Pancreas (tissue), 10 donors: ENCODE results near the gene RFX8. TPM values are rescaled to one million over a fixed set of nuclear protein-coding genes. Genes with fewer than 3 reads are reported as not detected.
A peak's percentile ranks its signal among the peaks of the same experiment; 100 is the strongest.

Source experiments
- ATAC-seq, 4 donors: fragments of 200-7000 bp; cut with Tn5 transposase; one replicate each; pipeline versions ENCODE4 v1.8.0 to v1.9.1; 2020; ENCODE audit warnings: mild to moderate bottlenecking in 4 of 4, moderate library complexity in 4 of 4
- DNase-seq, 6 donors: peaks; one replicate each; pipeline ENCODE4 v3.0.0-alpha.2; 2020
- FAIRE-seq: peaks from 2 replicates; lab custom pipeline; 2012; peaks lifted over from hg19 to GRCh38; lab: Jason Lieb, UNC
- H3K27ac ChIP-seq, 4 donors: fragments of 200-600 bp; sonication (generic); 1 replicate in 3 of 4; 2 replicates in 1 of 4; pipeline versions ENCODE4 v1.5.0 to v1.8.0; 2020
- H3K27me3 ChIP-seq, 4 donors: fragments of 200-600 bp; one replicate each; pipeline ENCODE4 v1.8.0; 2021
- H3K36me3 ChIP-seq, 3 donors: fragments of 200-600 bp; sonication (generic) in 1 of 3; one replicate each; pipeline versions ENCODE4 v1.5.0 to v1.8.0; 2020 to 2021
- H3K4me1 ChIP-seq, 3 donors: fragments of 200-600 bp; one replicate each; pipeline ENCODE4 v1.8.0; 2021
- H3K4me3 ChIP-seq, 4 donors: fragments of 200-600 bp; sonication (generic) in 2 of 4; one replicate each; pipeline versions ENCODE4 v1.5.0 to v1.8.0; 2020 to 2021
- H3K9me3 ChIP-seq, 4 donors: fragments of 200-600 bp; one replicate each; pipeline ENCODE4 v1.8.0; 2021
- CTCF ChIP-seq, 4 donors: fragments of 200-600 bp; sonication (generic) in 3 of 4; IDR thresholded peaks; one replicate each; pipeline versions ENCODE4 v1.5.0 to v1.8.0; 2021; ENCODE audit warnings: antibody characterized with exemption in 4 of 4
- WGBS, 2 donors: extraction: QIAGEN DNeasy Blood & Tissue Kit; methylation state at CpG; one replicate each; pipeline ENCODE4 v1.1.7; 2013; 5-methylcytosine and 5-hydroxymethylcytosine counted together
- intact Hi-C, 3 donors: fragments of 100-400 bp; cut with DNase I; formaldehyde crosslinking; loops; one replicate each; pipeline versions ENCODE4 v1.11.1 to v1.14.2; 2022
- polyA plus RNA-seq, 2 donors: library from polyadenylated mRNA; stranded (reverse); fragments of 200-250 nt; gene quantifications; one replicate each; pipeline ENCODE4 v1.2.3, GENCODE V29; 2013
- total RNA-seq, 6 donors: library from RNA; stranded (reverse); fragmentation: NEBNext Ultra II Directional in 4 of 6; extraction: Animal tissue kit (Norgen Biotek cat#: 25700) in 4 of 6; gene quantifications; one replicate each; pipeline versions ENCODE4 v1.2.1 to v1.2.4, GENCODE V29; 2021 to 2023
- donor health status: healthy with polysubstance abuse.
- donor health status: DM: no; HTN: no; CAD: no; lungs with moderate emphysema.
- donor health status: DM: no; HTN: no; CAD: no.
- donor health status: control.
- donor health status: control.
- donor health status: Bipolar disorder and iron deficiency.
- donor health status: DM: yes; HTN: yes; CAD: no.
- donor health status: DM: no; HTN: no; CAD: no.
- donor health status: DM: no; HTN: no; CAD: no.
- donor health status: DM: yes; HTN: yes; CAD: no.

Gene RFX8
- total and polyA plus RNA-seq, 8 donors: 0.15 to 0.52 (median 0.34) TPM; not detected in 4

GRCh38 chr2:101476605-101477208 is 1.8 kb upstream of the RFX8 start:
- Histone ChIP-seq H3K9me3 (no peaks in the 10 kb centered on the region), H3K27ac (no peak overlapping the region), H3K36me3 (no peaks in the 10 kb centered on the region), H3K4me3 (no peak overlapping the region), H3K4me1 (peaks cover 0 to 4% (median 0%) of the 10 kb centered on the region in 3 donors), H3K27me3 (no peaks in the 10 kb centered on the region)
- WGBS, 2 donors: 85 to 87% methylated on average over 8 of the region's 8 CpGs
- no peak for FAIRE-seq
- no peak for DNase-seq
- no peak for ATAC-seq
- intact Hi-C loops: no loop called here
- TF ChIP-seq CTCF (IDR thresholded peaks at IDR 0.05): no peak

GRCh38 chr2:101473911-101474701 is 806 bp downstream of the RFX8 start:
- DNase-seq: peak in 5 of 6 donors; percentile 13 to 70 (median 29)
- intact Hi-C loops: no loop called here
- Histone ChIP-seq H3K9me3 (no peaks in the 10 kb centered on the region), H3K4me1 (peaks cover 0 to 4% (median 0%) of the 10 kb centered on the region in 3 donors), H3K27ac (peak overlapping the region in 2 of 4 donors; percentile 10 to 50), H3K36me3 (no peaks in the 10 kb centered on the region), H3K27me3 (no peaks in the 10 kb centered on the region), H3K4me3 (peak overlapping the region; percentile 5 to 57 (median 25))
- FAIRE-seq: no peak
- no peak for TF ChIP-seq CTCF (IDR thresholded peaks at IDR 0.05)
- ATAC-seq: peak; percentile 56 to 83 (median 78)
- WGBS, 2 donors: 3 to 5% methylated on average over 64 to 92 of the region's 92 CpGs

- peak overlapping the region in 2 of 4 donors; percentile 10 to 50 for H3K27ac ChIP-seq
- no peaks in the 10 kb centered on the region for H3K36me3 ChIP-seq
- peak overlapping the region in 3 of 4 donors; percentile 15 to 57 (median 35) for H3K4me3 ChIP-seq
- intact Hi-C loops: no loop called here
- no peaks in the 10 kb centered on the region for H3K27me3 ChIP-seq
- FAIRE-seq: no peak
- DNase-seq: no peak
- no peaks in the 10 kb centered on the region for H3K9me3 ChIP-seq
- peaks cover 0 to 4% (median 0%) of the 10 kb centered on the region in 3 donors for H3K4me1 ChIP-seq
- no peak for ATAC-seq
- WGBS, 2 donors: 54 to 60% methylated on average over 3 of the region's 3 CpGs
- no peak for TF ChIP-seq CTCF (IDR thresholded peaks at IDR 0.05)
Measured at GRCh38 chr2:101473591-101473910, 1.4 kb downstream of the RFX8 start.

- no peaks in the 10 kb centered on the region for H3K9me3 ChIP-seq
- H3K4me3 ChIP-seq: no peak overlapping the region
- H3K27me3 ChIP-seq: no peaks in the 10 kb centered on the region
- TF ChIP-seq CTCF (IDR thresholded peaks at IDR 0.05): no peak
- H3K36me3 ChIP-seq: no peaks in the 10 kb centered on the region
- intact Hi-C loops: no loop called here
- WGBS, 2 donors: 66 to 81% methylated on average over 4 of the region's 4 CpGs
- FAIRE-seq (no peak), DNase-seq (no peak), ATAC-seq (no peak)
- no peak overlapping the region for H3K27ac ChIP-seq
- peaks cover 0 to 4% (median 0%) of the 10 kb centered on the region in 3 donors for H3K4me1 ChIP-seq
Measured at GRCh38 chr2:101469863-101470262, 5.0 kb downstream of the RFX8 start.

- Histone ChIP-seq H3K27me3 (no peaks in the 10 kb centered on the region), H3K4me1 (peaks cover 0 to 3% (median 0%) of the 10 kb centered on the region in 3 donors), H3K4me3 (no peak overlapping the region), H3K9me3 (no peaks in the 10 kb centered on the region), H3K36me3 (no peaks in the 10 kb centered on the region), H3K27ac (no peak overlapping the region)
- TF ChIP-seq CTCF (IDR thresholded peaks at IDR 0.05): no peak
- intact Hi-C loops: no loop called here
- FAIRE-seq (no peak), ATAC-seq (no peak), DNase-seq (no peak)
- 78 to 86% methylated on average over 4 of the region's 4 CpGs for WGBS, 2 donors
Measured at GRCh38 chr2:101467306-101467705, 7.6 kb downstream of the RFX8 start.
